HEK293T (cell line): ENCODE measurements around the gene BRD7.

Source experiments
- CTCF ChIA-PET: fragments of 350-600 bp; formaldehyde crosslinking; extraction: SDS; loops from one replicate; lab custom pipeline; 2021; ENCODE audit warnings: antibody characterized with exemption, inconsistent platforms; lab: Yijun Ruan, JAX
- POLR2A ChIA-PET: fragments of 350-600 bp; formaldehyde crosslinking; extraction: SDS; loops from one replicate; lab custom pipeline; 2020; ENCODE audit warnings: antibody characterized with exemption, inconsistent platforms; lab: Yijun Ruan, JAX
- DNase-seq: peaks from one replicate; pipeline ENCODE4 v3.0.0; 2012; ENCODE audit warnings: mixed read lengths; ENCODE audit errors: extremely low spot score
- ARNT ChIP-seq: fragments of 450-650 bp; IDR thresholded peaks from 2 replicates; pipeline ENCODE4 v1.6.1; 2017; ENCODE audit warnings: mild to moderate bottlenecking
- BHLHE40 ChIP-seq: fragments of 450-650 bp; IDR thresholded peaks from 2 replicates; pipeline ENCODE4 v1.6.1; 2016; ENCODE audit warnings: mild to moderate bottlenecking, moderate library complexity, borderline replicate concordance
- CTBP1 ChIP-seq: fragments of 450-650 bp; IDR thresholded peaks from 2 replicates; pipeline ENCODE4 v1.6.1; 2016; ENCODE audit warnings: borderline replicate concordance
- ELF4 ChIP-seq: fragments of 450-650 bp; IDR thresholded peaks from 2 replicates; pipeline ENCODE4 v1.6.1; 2017; ENCODE audit warnings: antibody characterized with exemption
- FOXA1 ChIP-seq: fragments of 450-650 bp; IDR thresholded peaks from 2 replicates; pipeline ENCODE4 v1.6.1; 2016; ENCODE audit warnings: mild to moderate bottlenecking
- FOXK2 ChIP-seq: fragments of 450-650 bp; IDR thresholded peaks from 2 replicates; pipeline ENCODE4 v1.6.1; 2016; ENCODE audit warnings: mild to moderate bottlenecking
- FOXM1 ChIP-seq: fragments of 450-650 bp; IDR thresholded peaks from 2 replicates; pipeline ENCODE4 v1.6.1; 2017; ENCODE audit warnings: mild to moderate bottlenecking, borderline replicate concordance
- HDGF ChIP-seq: fragments of 450-650 bp; IDR thresholded peaks from 2 replicates; pipeline ENCODE4 v1.6.1; 2017; ENCODE audit warnings: antibody characterized with exemption, borderline replicate concordance
- L3MBTL2 ChIP-seq: fragments of 450-650 bp; conservative IDR thresholded peaks from 2 replicates; pipeline ENCODE4 v1.6.1; 2016; ENCODE audit warnings: mild to moderate bottlenecking
- LEF1 ChIP-seq: fragments of 450-650 bp; IDR thresholded peaks from 2 replicates; pipeline ENCODE4 v1.6.1; 2017; ENCODE audit warnings: mild to moderate bottlenecking, borderline replicate concordance
- NFRKB ChIP-seq: fragments of 450-650 bp; IDR thresholded peaks from 2 replicates; pipeline ENCODE4 v1.6.1; 2016; ENCODE audit warnings: mild to moderate bottlenecking, moderate library complexity
- PKNOX1 ChIP-seq: fragments of 450-650 bp; IDR thresholded peaks from 2 replicates; pipeline ENCODE4 v1.6.1; 2016
- SP1 ChIP-seq: fragments of 450-650 bp; IDR thresholded peaks from 2 replicates; pipeline ENCODE4 v1.6.1; 2017
- SUZ12 ChIP-seq: fragments of 450-650 bp; IDR thresholded peaks from 2 replicates; pipeline ENCODE4 v1.6.1; 2016; ENCODE audit warnings: mild to moderate bottlenecking
- TARDBP ChIP-seq: fragments of 450-650 bp; IDR thresholded peaks from 2 replicates; pipeline ENCODE4 v1.6.1; 2016
- ZNF384 ChIP-seq: fragments of 450-650 bp; IDR thresholded peaks from 2 replicates; pipeline ENCODE4 v1.6.1; 2016

The BRD7 gene

GRCh38 chr16:50285406-50286003, 83.3 kb downstream of the BRD7 start:
- ChIA-PET CTCF (no interaction called here), POLR2A (no interaction called here)
- DNase-seq: no peak
- TF ChIP-seq SUZ12: no peak

- TF ChIP-seq FOXK2 (no peak), SUZ12 (no peak), ZNF384 (no peak)
- CTCF ChIA-PET: no interaction called here
- POLR2A ChIA-PET: no interaction called here
- DNase-seq: no peak
Observed at GRCh38 chr16:50284131-50284911, 84.5 kb downstream of the BRD7 start.

- ChIA-PET POLR2A (no interaction called here), CTCF (no interaction called here)
- TF ChIP-seq TARDBP: no peak
- no peak for TF ChIP-seq LEF1
- TF ChIP-seq FOXM1: no peak
- TF ChIP-seq L3MBTL2: no peak
- no peak for TF ChIP-seq SUZ12
- TF ChIP-seq ARNT: no peak
- DNase-seq: no peak
Observed at GRCh38 chr16:50282955-50283631, 85.7 kb downstream of the BRD7 start.

GRCh38 chr16:50282010-50282538, 86.7 kb downstream of the BRD7 start:
- CTCF ChIA-PET: no interaction called here
- POLR2A ChIA-PET: no interaction called here
- TF ChIP-seq CTBP1 (no peak), LEF1 (no peak), SP1 (no peak), ZNF384 (no peak), ELF4 (no peak), FOXA1 (no peak), NFRKB (no peak), SUZ12 (no peak), PKNOX1 (no peak), HDGF (no peak), L3MBTL2 (no peak), TARDBP (no peak), ARNT (no peak), FOXM1 (no peak), FOXK2 (no peak), BHLHE40 (no peak)
- DNase-seq: no peak

GRCh38 chr16:50281391-50282009, 87.3 kb downstream of the BRD7 start:
- ChIA-PET CTCF (no interaction called here), POLR2A (no interaction called here)
- TF ChIP-seq HDGF (no peak), ZNF384 (no peak), CTBP1 (no peak), FOXK2 (no peak), SP1 (no peak), BHLHE40 (no peak)
- no peak for DNase-seq

GRCh38 chr16:50280932-50281331, 87.9 kb downstream of the BRD7 start:
- TF ChIP-seq ZNF384 (no peak), ELF4 (no peak), LEF1 (no peak), NFRKB (no peak), SUZ12 (no peak)
- CTCF ChIA-PET: no interaction called here
- DNase-seq: no peak
- POLR2A ChIA-PET: no interaction called here

GRCh38 chr16:50279504-50279865, 89.3 kb downstream of the BRD7 start:
- no peak for TF ChIP-seq SP1
- TF ChIP-seq SUZ12: no peak
- TF ChIP-seq FOXM1: no peak
- POLR2A ChIA-PET: interaction anchor here (0.9 kb wide), 1 partner anchor 34 kb away, joined by 3 read pairs; no protein-coding TSS in a partner anchor
- CTCF ChIA-PET: interaction anchor here (1.1 kb wide), 1 partner anchor 254 kb away, joined by 3 read pairs; the partner anchor contains the start of gene CNEP1R1
- no peak for DNase-seq

- TF ChIP-seq TARDBP (no peak), SP1 (no peak), FOXA1 (no peak), NFRKB (no peak), PKNOX1 (no peak), BHLHE40 (no peak), FOXM1 (no peak), ARNT (no peak), HDGF (no peak), ELF4 (no peak), CTBP1 (no peak), ZNF384 (no peak), FOXK2 (no peak)
- POLR2A ChIA-PET: no interaction called here
- no peak for DNase-seq
- CTCF ChIA-PET: no interaction called here
Observed at GRCh38 chr16:50278251-50278650, 90.5 kb downstream of the BRD7 start.
